AG09309 (cell line): ENCODE data around the gene VEGFC.

Experiments
- DNase-seq: peaks from one replicate; pipeline ENCODE4 v3.0.0-alpha.2; 2010; ENCODE audit warnings: low read depth
- H3K4me3 ChIP-seq: 2 replicates; pipeline ENCODE4 v1.5.1; 2011; ENCODE audit warnings: mild to moderate bottlenecking, low read depth, low read length, moderate library complexity; ENCODE audit not compliant: control insufficient read depth
- TF ChIP-seq, protein P1 (sequence below): IDR thresholded peaks from 2 replicates; pipeline ENCODE4 v1.5.1; 2011; ENCODE audit warnings: mild to moderate bottlenecking, low read depth, low read length, inconsistent platforms; ENCODE audit not compliant: insufficient read depth, control insufficient read depth; ENCODE audit errors: missing control alignments

The VEGFC gene

DNA sequence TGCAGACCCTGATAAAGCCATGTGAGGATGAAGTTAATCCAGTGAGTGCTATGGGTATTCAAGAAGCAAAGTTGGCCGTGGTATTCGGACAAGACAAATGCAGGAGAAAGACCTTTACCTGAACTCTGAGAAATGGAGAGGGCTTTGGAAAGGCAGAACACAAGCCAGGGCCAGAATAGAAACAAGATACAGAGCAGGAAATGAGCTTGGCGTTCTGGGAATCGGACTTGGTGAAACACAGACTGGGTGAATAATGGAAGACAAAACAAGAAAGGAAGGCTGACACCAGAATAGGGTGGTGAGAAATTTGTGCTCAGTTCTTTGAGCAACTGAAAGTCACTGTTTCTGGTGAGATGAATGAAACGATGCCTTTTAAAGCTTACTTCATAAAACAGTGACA lies 83.3 kb downstream of the VEGFC start:
- TF ChIP-seq, protein P1, sequence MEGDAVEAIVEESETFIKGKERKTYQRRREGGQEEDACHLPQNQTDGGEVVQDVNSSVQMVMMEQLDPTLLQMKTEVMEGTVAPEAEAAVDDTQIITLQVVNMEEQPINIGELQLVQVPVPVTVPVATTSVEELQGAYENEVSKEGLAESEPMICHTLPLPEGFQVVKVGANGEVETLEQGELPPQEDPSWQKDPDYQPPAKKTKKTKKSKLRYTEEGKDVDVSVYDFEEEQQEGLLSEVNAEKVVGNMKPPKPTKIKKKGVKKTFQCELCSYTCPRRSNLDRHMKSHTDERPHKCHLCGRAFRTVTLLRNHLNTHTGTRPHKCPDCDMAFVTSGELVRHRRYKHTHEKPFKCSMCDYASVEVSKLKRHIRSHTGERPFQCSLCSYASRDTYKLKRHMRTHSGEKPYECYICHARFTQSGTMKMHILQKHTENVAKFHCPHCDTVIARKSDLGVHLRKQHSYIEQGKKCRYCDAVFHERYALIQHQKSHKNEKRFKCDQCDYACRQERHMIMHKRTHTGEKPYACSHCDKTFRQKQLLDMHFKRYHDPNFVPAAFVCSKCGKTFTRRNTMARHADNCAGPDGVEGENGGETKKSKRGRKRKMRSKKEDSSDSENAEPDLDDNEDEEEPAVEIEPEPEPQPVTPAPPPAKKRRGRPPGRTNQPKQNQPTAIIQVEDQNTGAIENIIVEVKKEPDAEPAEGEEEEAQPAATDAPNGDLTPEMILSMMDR = no peak
- DNase-seq = no peak
- H3K4me3 ChIP-seq = no peak overlapping the region

DNA sequence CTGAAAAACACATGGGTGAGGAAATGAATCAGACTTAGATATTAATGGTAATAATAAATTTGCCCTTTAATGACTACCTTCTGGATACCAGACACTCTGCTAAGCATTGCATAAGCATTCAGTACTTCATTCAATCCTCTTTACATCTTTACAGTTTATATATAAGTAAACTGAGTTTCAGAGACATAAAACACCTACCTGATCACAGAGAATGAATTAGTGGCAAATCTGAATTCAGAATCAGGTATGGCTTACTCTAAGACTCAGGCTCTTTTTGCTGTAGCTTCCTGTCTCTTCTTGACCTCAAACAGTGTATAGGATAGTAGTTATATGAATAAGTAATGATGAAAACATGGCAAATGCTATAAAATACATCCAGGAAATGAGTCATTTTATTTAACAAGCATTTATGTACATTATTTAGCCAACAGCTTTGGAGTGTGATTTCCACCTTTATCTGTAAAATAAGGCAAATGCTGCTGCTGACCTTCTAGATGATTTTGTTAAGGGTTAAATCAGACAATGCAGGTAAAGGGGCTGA lies 83.9 kb downstream of the VEGFC start:
- no peak overlapping the region for H3K4me3 ChIP-seq

DNA sequence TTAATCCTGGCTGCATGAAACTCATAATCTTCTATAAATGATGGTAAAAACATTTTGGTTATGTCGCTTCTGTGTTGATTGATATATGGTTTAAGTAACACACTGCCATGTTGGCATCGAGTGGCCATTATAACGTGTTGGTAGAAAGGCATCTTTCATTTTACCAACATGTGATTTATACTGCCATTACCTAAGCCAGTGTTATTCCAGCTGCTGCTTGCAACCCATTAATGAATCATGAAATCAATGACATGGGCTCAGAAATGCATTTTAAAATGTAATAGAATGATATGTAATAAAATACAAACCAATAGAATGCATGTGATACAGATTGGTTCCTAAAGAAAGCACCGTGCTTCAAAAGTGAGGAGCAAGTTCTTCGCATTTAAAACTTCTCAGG lies 102.0 kb downstream of the VEGFC start:
- DNase-seq = no peak
- no peak overlapping the region for H3K4me3 ChIP-seq
- TF ChIP-seq, protein P1 = no peak

More for the DNA sequence above, 83.9 kb downstream of the VEGFC start:
- DNase-seq = no peak
- TF ChIP-seq, protein P1 = no peak

DNA sequence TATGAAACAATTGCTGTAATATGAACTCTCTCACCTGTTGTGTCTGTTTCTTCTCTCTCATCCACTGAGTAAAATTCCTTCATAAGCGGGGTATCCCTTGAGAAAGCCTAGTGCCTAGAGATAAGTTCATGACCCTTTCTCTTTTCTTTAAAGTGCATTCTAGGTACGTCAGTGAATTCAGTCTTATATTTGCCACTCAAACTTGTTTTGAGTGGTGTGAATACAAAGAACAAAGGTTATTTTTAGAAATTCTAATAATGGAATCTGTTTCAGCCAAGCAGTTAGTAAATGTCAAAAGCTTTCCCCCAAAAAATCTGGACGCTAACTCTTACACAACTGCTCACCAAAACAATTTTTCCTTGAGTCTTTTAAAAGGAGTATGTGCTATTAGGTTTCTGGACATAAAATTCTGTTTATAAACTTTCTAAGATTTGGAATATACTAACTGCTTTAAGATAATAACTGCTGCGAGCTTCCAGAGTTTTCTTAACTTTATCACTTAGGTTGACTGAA lies 112.0 kb downstream of the VEGFC start:
- TF ChIP-seq, protein P1 = no peak
- no peak overlapping the region for H3K4me3 ChIP-seq
- no peak for DNase-seq

DNA sequence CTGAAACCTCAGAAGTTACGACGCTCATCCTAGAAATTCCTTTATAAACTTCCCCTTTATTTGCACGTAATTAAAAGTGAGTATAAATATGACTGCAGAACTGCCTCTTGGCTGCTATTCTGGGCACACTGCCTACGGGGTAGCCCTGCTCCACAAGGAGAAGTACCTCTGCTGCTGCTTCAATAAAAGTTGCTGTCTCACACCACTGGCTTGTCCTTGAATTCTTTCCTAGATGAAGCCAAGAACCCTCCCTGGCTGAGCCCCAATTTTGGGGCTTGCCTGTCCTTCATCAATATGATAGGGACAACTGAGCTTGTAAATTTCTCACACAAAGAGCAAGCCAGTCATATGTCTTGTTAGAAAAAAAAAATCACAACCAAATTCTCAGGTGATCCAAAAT lies 115.8 kb downstream of the VEGFC start:
- no peak overlapping the region for H3K4me3 ChIP-seq
- DNase-seq = no peak
- TF ChIP-seq, protein P1 = no peak

DNA sequence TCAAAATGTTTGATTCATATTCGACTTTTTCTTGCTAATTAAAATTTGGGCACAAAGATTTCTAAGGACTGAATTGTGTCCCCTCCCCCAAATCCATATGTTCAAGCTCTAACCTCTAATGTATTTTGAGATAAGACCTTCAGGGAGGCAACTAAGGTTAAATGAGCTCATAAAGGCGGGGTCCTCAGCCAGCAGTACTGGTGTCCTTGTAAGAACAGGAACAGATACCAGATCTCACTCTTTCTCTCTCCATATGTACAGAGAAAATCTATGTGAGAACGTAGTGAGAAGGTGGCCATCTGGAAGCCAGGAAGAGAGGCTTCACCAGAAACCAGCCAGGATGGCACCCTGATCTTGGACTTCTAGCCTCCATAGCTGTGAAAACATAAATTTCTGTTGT lies 116.9 kb downstream of the VEGFC start:
- TF ChIP-seq, protein P1 = no peak
- H3K4me3 ChIP-seq = no peak overlapping the region
- no peak for DNase-seq

DNA sequence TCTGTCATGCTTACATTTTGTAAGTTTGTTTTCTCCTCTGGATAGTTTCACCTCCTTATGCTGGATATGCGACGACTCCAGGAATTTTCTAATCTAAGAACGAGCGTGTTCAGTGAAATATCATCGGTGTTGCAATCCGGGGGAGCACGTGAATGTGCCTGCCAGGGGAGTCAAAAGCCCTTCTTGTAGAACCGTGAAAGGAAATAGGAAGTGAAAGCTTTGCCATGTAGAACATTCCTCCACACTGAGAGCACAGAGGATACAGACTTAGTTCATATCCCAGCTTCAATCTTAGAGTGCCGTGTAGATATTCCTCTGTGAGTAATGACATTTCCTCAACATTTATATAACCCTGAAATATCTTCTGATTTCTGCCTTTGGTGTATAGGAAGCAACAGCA lies 121.2 kb downstream of the VEGFC start:
- TF ChIP-seq, protein P1 = no peak
- H3K4me3 ChIP-seq = no peak overlapping the region
- no peak for DNase-seq
